ENCODE data around the gene IKZF3.

DNA sequence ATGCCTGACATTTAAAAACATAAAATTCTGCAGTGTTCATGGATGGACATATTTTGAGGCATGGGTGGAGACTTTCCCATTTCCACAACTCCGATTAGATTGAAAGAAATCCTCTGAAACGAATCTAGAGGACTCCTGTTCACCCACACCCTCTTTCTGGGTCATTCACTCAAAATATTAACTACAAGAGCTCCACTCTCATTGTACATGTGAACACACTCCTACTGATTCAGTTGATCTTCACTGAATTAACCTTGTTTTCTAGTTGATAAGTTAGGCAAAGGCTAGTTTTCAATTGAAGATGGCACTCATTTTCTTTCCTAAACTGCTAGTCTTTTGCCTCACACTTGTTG is 82.3 kb downstream of the IKZF3 start:
- TF ChIP-seq POLR2A (IDR thresholded peaks at IDR 0.05; ENCODE audit: low read depth, low read length) (no peak), TAF1 (IDR thresholded peaks at IDR 0.05; ENCODE audit: borderline replicate concordance, low read depth, low read length) (no peak), POLR2AphosphoS5 (IDR thresholded peaks at IDR 0.05; ENCODE audit: low read depth, low read length) (no peak)
